Activated T-cell treated with anti-CD3 and anti-CD28 coated beads, Interleukin-2, amount 50 U/mL, for 48 hours (primary cell): Measurements from ENCODE around the gene DLK1.

ENCODE experiments used
- DNase-seq, 2 experiments: peaks; one replicate each; pipeline ENCODE4 v3.0.0-alpha.2; 2020

DLK1 gene

DNA sequence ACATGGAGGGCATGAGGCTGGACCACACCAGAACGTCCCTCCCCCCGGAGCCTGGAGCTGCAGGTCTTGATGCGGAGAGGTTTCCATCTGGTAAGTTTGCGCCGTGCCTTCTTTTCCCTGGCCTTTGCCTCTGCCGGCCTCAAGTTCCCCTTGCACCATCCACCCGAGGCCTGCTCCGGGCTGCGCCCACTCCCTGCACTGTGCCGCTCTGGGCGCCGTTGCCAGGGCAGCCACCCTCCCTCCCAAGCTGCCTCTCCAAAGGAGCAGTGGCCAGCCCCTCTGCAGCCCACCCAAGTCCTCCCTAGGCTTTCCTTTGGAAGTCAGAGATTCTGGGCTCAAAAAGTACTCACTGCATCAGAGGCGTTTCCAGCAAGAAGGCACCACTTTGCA, 53.0 kb downstream of the DLK1 start:
- DNase-seq, result no peak

DNA sequence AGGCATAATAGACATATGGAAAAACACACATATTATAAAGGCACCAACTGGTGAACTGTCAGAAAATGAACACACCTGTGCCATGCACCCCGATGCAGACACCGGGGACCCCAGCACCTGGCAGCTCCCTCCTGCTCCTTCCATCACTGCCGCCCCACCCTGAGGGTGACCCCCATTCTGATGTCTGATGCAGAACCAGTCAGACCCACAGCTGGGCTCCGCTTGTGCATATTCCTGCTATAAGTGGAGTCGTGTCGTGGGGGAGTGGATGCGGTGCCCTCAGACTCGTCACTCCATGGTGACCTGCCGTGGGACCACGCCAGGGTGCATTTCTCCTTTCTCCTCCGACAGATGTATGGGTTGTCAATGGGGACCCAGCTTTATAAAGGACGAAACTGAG, 53.6 kb downstream of the DLK1 start:
- DNase-seq, result no peak

DNA sequence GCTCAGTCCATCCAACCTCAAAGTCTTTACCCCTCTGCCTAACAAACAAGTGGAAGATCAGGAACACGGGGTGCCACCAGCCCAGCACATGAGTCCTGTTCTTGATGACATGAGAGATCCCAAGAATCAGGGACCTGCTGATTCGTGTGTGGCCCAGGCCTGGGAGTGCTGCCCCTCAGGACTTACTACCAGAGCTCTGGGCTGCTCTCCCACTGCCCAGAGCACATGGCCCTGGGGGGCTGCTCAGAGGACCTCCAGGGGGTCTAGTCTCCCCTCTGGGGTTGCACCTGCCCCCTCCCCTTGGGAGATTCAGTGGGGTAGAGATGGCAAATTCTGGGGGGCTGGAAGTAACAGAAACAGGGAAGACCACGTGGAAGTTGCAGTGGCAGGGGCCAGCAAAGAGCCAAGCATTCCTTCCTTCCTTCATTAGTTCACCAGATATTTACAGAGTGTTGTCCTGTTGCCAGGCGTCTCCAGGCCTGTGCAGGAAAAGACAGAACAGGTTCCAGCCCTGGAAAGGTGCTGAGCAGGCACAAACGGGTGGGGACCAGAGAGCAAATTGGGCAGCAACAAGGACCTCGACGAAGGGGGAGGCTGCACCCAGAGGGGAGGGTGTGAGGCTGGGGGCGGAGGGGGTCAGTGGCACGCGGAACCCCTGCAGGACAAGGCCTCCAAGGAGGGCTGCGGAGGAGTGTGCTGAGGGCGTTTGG, 54.1 kb downstream of the DLK1 start:
- no peak for DNase-seq

DNA sequence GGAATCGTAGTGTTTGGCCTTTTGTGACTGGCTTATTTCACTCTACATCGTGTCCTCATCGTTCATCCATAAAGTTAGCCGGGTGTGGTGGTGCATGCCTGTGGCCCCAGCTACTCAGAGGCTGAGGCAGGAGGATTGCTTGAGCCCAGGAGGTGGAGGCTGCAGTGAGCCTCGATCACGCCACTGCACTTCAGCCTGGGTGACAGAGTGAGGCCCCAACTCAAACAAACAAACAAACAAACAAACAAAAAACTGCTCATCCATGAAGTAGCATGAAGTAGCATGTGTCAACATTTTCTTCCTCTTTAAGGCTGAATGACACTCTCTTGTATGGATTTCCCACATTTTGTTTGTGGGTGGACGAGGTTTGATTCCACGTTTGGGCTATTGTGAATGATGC, 55.3 kb downstream of the DLK1 start:
- DNase-seq, result no peak

DNA sequence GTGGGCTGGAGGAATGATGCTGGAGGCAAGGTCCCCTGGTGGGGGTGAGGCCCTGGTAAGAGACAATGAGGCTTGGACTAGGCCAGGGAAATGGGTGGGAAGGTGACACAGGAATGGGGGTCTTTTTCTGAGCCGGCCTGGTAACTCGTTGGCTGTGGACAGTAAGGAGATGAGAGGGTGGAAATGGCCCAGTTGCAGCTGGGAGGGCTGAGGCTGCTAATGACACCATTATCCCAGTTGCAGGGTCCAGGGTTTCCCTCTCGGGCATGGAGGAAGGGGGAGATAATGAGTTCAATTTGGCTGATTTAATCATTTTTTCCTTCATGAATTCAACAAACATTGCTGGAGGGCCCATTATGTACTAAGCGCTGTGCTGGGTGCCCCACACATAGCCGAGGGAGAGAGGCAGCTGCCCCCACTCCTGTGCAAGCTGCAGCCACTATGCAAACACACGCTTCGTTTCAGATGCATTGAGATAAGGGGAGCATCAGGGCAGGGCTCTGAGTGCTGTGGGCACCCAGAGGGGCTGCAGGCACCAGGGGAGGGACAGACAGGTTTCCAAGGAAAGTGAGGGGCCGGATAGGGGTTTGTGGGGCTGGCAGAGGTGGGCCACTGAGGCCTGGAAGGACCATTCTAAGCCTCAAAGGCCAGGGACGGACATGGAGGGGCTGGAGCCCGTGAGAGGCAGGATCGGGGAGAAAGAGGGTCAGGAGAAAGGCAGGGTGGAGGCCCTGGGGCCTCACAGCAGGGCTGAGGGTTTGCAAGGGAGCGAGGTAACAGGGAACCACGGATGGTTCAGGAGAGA, 56.0 kb downstream of the DLK1 start:
- DNase-seq, result no peak

DNA sequence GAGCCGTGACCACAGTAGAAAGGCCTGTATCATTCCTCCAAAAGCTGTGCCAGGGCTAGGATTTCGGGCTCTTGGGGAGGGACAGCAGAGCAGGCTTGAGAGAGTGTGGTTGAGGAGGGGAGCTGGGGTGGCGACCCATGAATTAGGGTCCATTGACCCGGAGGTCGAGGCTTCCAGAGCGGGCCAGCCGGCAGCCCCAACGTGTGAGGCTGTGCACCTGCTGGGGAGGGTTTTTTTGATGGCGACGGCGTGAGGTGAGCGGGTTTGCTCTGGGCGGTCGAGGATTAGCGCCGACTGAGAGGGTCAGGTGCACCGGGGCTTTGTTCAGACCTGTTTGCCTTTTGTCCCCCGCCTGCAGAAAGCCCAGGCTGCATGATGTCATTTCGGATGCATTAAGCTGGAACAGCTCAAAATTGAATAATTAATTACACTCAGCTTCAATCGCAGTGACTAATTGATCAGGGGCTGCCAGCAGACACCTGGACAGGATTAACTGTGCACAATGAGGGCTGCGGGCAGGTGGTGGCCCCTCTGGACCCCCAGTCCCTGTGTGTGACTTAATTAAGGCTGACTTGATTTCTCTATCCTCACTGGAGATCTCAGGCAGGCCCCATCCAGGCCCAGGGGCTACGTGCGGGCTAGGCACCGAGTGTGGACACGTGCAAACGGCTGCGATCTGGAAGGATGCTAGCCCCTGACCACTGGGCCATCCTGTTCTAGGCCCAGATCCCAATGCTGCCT, 57.1 kb downstream of the DLK1 start:
- DNase-seq, result no peak

DNA sequence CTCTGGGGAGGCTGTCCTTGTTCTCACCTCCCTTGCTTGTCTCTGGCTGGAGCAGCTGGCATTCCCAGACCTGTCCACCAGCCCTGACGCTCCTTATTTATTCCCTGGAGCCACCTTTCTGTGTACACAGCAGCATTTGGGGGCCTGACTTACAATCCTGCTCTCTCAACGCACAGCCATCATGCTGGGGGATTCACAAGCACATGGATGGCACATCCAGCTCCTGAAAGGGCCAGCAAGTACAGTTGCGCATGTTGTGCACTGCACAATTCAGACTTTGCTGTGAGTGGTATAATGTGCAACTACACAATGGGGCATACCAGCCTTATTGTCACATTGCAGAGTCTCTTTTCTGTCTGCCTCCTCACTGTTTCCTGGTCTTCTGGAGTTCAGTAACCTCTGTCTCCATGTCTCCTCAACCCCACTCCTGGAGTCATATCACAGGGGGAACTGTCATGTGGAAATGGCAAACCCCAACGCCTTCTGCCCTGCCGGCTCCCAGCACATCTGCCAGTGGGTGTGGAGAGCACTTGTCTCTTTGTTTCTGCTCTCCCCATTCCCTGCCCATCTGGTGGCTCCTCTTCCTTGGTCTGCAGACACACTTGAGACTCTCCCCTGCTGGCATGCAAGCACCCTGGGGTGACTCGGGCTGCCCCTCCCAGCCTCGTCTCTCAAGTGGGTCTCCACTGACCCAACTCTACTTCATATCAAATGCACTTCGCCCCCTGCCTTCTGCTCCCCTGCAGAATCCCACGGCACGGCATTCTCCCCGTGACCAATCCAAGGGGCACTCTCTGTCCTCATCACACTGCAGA, 58.0 kb downstream of the DLK1 start:
- no peak for DNase-seq

DNA sequence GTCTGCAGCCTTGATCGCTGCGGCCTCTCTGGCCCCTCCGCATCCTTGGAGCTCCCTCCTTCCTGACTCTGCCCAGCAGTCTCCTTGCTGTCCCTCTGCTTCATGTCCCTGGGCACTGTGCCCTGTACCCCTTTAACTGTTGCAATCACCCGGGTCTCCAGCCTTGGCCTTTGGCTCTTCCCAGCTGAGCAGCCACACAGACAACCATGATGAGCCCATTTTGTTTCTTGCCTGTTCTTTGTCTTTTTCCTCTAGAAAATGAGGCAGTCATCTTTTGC, 58.6 kb downstream of the DLK1 start:
- no peak for DNase-seq

DNA sequence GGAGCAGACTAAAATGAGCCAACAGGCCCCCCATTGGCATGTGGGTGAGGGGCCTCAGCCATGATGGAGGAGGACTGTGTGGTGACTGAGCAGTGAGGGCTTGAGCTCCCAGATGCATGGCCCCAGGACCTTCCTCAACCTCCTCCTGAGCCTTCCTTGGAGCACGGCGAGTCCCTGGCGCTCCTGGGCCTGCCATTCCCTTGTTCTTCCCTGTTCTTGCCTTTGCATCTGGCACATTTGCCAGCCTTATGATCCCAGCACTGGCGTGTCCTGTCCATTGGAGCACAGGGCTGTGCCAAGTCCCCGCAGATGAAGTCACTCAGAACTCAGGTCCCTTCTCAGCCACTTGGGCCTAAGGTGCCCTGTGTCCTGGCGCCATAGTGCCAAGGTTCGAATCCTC, 58.9 kb downstream of the DLK1 start:
- no peak for DNase-seq

DNA sequence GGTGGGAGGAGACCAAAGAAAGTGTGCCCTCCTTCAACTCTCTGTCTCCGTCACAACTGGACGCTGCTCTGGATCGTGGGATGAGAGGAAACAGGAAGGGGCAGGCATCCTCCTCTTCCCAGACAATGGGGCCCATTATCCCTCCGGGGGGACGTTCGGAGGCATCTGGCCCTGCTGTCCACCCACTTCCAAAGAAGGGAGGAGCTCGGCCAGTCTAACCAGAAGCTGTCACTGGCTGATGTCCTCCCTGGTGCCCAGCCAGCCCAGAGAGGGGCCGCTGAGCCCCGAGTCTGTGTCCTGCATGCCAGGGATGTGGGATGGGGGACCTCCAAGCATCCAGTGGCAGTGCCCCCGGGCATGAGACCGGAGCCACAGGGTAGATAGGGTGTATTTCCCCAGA, 59.4 kb downstream of the DLK1 start:
- no peak for DNase-seq

DNA sequence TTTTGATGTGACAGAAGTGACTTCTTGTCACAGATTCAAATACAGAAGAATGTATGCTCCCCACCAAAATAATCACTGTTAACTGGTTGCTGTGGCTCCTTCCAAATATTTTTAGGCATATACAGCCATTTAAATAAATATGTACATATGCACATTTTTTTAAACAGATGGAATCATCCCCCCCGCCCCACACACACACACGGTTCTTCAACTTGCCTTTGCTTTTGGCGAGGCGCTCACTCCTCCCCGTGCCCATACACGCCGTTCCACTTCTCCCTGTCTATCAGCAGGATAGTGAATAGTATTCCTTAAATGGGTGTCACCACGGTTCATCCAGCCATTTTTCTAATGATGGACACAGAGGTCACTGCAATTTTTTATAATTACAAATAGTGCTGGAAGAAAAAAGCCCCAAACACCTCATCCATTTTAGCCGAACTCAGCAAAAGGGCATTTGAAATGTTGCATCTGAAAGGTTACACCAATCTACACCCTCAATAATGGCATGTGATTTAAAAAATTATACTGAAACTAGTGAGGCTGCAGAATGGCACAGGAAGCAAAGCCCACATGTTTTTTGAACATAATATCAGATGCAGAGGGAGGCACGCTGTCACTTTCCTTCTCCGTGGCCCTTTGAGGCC, 60.0 kb downstream of the DLK1 start:
- DNase-seq, result no peak

DNA sequence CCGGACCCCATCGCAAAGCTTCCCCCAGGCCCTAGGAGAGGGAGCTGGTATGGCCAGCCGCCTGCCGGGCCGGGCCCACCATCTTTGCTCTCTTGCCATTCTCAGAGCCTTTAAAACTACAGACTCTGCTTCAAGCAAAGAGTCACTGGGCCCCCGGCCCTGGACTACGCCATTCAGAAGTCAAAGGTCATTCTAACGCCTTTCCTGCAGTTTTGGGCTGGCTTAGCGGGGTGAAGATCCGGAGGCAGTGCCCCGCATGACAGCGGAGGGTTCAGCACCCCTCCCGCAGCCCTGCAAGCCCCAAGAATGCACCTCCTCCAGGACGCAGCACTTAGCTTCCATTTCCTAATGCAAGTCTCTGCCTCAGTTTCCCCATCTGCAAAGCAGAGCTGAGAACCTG, 61.0 kb downstream of the DLK1 start:
- DNase-seq, result no peak
